Measurements from ENCODE around the gene HCRT. TPM values are rescaled to one million over a fixed set of nuclear protein-coding genes. Genes with fewer than 3 reads are reported as not detected.

The HCRT gene
- total RNA-seq, 2 donors from 2014 or later, result not detected

- no peak overlapping the region for H3K9ac ChIP-seq (ENCODE audit: extremely low read depth, low read length, poor library complexity, severe bottlenecking)
- 97% methylated on average over 4 of the region's 5 CpGs for WGBS, 2 experiments (ENCODE audit: insufficient coverage in 1 of 2, insufficient read length in 1 of 2)
- no peaks in the 10 kb centered on the region for H3K27me3 Mint-ChIP-seq (ENCODE audit: insufficient read depth)
Measured at GRCh38 chr17:42230225-42230624, 45.0 kb upstream of the HCRT start.

GRCh38 chr17:42227849-42228700 lies 42.8 kb upstream of the HCRT start:
- no peaks in the 10 kb centered on the region for H3K9me3 Mint-ChIP-seq
- no peak overlapping the region for H3K9ac ChIP-seq (ENCODE audit: extremely low read depth, low read length, poor library complexity, severe bottlenecking)
- peaks cover 13% of the 10 kb centered on the region for H3K36me3 Mint-ChIP-seq (ENCODE audit: low read depth)
- peaks cover 27% of the 10 kb centered on the region for H3K36me3 ChIP-seq (ENCODE audit: control insufficient read depth, insufficient read depth, low read length)
- no peaks in the 10 kb centered on the region for H3K27me3 ChIP-seq (ENCODE audit: control insufficient read depth, insufficient read depth, low read length, poor library complexity, severe bottlenecking)
- 93 to 97% methylated on average over 8 to 11 of the region's 11 CpGs for WGBS, 2 experiments (ENCODE audit: insufficient coverage in 1 of 2, insufficient read length in 1 of 2)
- H3K4me1 ChIP-seq (ENCODE audit: control insufficient read depth, insufficient read depth, low read length), result no peaks in the 10 kb centered on the region
- H3K27ac Mint-ChIP-seq, result no peak overlapping the region
- TF ChIP-seq CTCF (conservative IDR thresholded peaks at IDR 0.05), result no peak
- no peaks in the 10 kb centered on the region for H3K4me1 Mint-ChIP-seq
- no peak overlapping the region for H3K4me3 ChIP-seq (ENCODE audit: low read length)
- H3K27me3 Mint-ChIP-seq (ENCODE audit: insufficient read depth), result no peaks in the 10 kb centered on the region
- H3K4me3 Mint-ChIP-seq, result no peak overlapping the region
- no peak overlapping the region for H3K27ac ChIP-seq (ENCODE audit: low read depth, low read length)
- H3K9me3 ChIP-seq (ENCODE audit: control insufficient read depth, low read length), result no peaks in the 10 kb centered on the region
- DNase-seq, result no peak

More at GRCh38 chr17:42230225-42230624, 45.0 kb upstream of the HCRT start:
- H3K27ac ChIP-seq (ENCODE audit: low read depth, low read length), result no peak overlapping the region
- no peaks in the 10 kb centered on the region for H3K9me3 Mint-ChIP-seq
- no peak for DNase-seq
- H3K4me1 Mint-ChIP-seq, result peaks cover 2% of the 10 kb centered on the region
- no peak overlapping the region for H3K4me3 Mint-ChIP-seq
- no peaks in the 10 kb centered on the region for H3K4me1 ChIP-seq (ENCODE audit: control insufficient read depth, insufficient read depth, low read length)
- H3K27ac Mint-ChIP-seq, result no peak overlapping the region
- no peaks in the 10 kb centered on the region for H3K9me3 ChIP-seq (ENCODE audit: control insufficient read depth, low read length)
- H3K36me3 Mint-ChIP-seq (ENCODE audit: low read depth), result peaks cover 3% of the 10 kb centered on the region
- no peaks in the 10 kb centered on the region for H3K27me3 ChIP-seq (ENCODE audit: control insufficient read depth, insufficient read depth, low read length, poor library complexity, severe bottlenecking)
- no peak overlapping the region for H3K4me3 ChIP-seq (ENCODE audit: low read length)
- peaks cover 11% of the 10 kb centered on the region for H3K36me3 ChIP-seq (ENCODE audit: control insufficient read depth, insufficient read depth, low read length)
- no peak for TF ChIP-seq CTCF (conservative IDR thresholded peaks at IDR 0.05)

- no peak for DNase-seq
- Histone ChIP-seq H3K27ac (ENCODE audit: low read depth, low read length) (no peak overlapping the region), H3K4me3 (ENCODE audit: low read length) (no peak overlapping the region), H3K9me3 (ENCODE audit: control insufficient read depth, low read length) (no peaks in the 10 kb centered on the region), H3K4me1 (ENCODE audit: control insufficient read depth, insufficient read depth, low read length) (no peaks in the 10 kb centered on the region), H3K27me3 (ENCODE audit: control insufficient read depth, insufficient read depth, low read length, poor library complexity, severe bottlenecking) (no peaks in the 10 kb centered on the region), H3K9ac (ENCODE audit: extremely low read depth, low read length, poor library complexity, severe bottlenecking) (no peak overlapping the region), H3K36me3 (ENCODE audit: control insufficient read depth, insufficient read depth, low read length) (peaks cover 30% of the 10 kb centered on the region)
- H3K27ac Mint-ChIP-seq, result no peak overlapping the region
- no peaks in the 10 kb centered on the region for H3K4me1 Mint-ChIP-seq
- H3K27me3 Mint-ChIP-seq (ENCODE audit: insufficient read depth), result no peaks in the 10 kb centered on the region
- H3K4me3 Mint-ChIP-seq, result no peak overlapping the region
- H3K36me3 Mint-ChIP-seq (ENCODE audit: low read depth), result peaks cover 14% of the 10 kb centered on the region
- 98% methylated on average over 5 of the region's 5 CpGs; no CpG with 5 or more reads in 1 of the 2 experiments for WGBS, 2 experiments (ENCODE audit: insufficient coverage in 1 of 2, insufficient read length in 1 of 2)
- H3K9me3 Mint-ChIP-seq, result no peaks in the 10 kb centered on the region
- no peak for TF ChIP-seq CTCF (conservative IDR thresholded peaks at IDR 0.05)
Measured at GRCh38 chr17:42225646-42226045, 40.4 kb upstream of the HCRT start.

Measured in endodermal cell (in vitro differentiated cells).